HG02763 (cell line): ENCODE data around the gene STX10.
A peak's percentile ranks its signal among the peaks of the same experiment; 100 is the strongest.
"Not testable (repeated sequence)": the region's sequence is repeated elsewhere in the genome, so short reads cannot be mapped to it uniquely, and the experiment has no call there.

Experiments used
- ATAC-seq: cut with Tn5 transposase; IDR thresholded peaks from one replicate; pipeline ENCODE4 v1.9.1; 2021; ENCODE audit warnings: mild to moderate bottlenecking, moderate library complexity; ENCODE audit not compliant: unreplicated experiment

The STX10 gene

DNA sequence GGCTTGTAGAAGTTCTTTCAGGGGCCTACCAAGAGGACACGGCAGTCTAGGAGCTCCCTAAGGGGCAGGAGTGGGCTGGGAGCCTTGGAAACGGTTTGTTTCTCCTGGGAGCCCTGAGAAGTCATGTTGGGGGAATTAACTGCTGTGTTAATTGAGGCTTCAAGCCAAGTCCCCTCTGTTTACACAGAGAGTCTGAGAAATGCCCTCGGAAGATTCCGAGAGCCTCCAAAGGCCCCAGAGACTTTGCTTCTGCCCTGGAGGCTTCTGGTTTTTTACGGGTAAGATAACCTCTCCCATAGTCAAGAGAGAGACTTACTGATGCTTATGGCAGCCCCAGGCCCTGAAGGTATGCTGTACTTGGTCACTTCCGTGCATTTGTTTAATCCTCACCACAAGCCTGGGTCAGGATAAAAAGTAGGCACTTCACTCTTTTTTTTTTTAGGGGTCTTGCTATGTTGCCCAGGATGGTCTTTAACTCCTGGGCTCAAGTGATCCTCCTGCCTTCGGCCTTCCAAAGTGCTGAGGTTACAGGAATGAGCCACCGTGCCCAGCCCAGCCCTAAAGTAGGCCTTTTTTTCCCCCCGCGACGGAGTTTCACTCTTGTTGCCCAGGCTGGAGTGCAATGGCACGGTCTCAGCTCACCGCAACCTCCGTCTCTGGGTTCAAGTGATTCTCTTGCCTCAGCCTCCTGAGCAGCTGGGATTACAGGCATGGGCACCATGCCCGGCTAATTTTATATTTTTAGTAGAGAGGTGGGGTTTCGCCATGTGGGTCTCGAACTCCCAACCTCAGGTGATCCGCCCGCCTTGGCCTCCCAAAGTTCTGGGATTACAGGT, 15.2 kb upstream of the STX10 start:
- ATAC-seq: no peak

DNA sequence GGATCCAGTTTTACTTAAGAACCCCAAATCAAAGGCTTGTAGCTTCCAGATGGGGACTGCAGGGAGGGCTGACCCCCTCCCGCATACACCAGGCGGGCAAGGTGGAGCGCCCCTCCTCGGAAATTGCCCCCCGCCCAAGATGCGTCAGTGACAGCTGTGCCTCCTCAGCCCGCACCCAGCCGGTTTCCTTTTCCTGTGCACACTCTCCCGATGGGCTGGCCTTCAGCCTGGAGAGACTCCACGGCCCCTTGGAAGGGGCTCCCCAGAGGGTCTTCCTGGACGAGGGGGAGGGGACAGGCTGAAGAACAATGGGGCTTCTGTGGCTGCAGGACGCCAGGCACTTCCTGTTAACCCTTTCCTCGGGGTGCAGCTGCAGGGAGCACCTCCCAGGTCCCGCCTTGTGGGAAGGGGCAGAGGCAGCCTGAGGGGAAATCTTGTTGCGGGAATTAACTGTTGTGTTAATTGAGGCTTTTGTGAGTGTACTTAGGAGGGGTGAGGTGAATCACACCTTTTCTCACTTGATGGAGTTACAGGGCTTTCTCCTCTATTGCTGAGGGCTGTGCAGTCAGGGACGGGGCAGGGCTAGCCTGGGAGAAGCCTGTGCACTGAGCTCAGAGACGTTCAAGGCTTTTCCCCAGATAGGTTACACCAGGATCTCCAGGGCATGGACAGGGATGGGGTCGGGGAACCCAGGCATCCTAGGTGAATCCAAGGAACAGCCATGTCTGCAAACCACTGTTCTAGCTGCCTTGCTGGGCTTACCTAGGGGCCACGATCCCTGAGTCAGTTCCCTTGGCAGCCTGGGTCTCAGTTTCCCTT, 14.4 kb upstream of the STX10 start:
- ATAC-seq: no peak

DNA sequence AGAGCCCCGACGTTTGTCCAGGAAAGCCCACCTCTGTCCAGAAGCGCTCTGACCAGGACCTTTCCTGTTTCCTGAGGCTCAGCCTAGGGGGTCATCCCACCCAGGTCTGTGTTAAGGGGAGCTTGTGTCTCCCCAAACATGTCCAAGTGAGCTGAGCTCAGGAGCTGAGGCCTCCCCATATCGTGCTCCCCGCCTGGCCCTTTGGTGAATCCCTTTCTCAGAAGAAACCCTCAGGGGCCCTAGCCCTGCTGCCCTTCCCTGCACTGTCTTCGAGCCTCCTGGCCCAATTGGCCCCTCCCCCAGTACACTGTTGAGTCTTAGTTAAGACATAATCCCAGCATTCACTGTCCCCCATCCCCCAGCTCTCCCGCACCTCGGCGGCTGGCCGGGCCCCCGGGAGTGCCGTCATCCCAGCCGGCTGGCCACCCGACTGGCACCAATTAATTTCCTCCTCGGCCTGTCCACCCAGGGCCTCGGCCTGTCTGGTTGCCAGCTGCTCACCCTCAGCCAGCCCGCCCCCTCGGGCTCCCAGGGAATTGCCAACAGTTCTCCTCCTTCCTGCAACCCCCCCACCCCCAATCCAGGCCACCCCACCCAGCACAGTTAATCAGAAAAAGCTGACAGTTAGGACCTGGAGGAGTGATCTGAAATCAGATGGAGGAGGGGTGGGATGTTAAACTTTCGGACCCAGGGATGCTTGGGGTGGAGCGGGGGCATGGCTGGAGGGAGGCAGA, 13.6 kb upstream of the STX10 start:
- no peak for ATAC-seq

DNA sequence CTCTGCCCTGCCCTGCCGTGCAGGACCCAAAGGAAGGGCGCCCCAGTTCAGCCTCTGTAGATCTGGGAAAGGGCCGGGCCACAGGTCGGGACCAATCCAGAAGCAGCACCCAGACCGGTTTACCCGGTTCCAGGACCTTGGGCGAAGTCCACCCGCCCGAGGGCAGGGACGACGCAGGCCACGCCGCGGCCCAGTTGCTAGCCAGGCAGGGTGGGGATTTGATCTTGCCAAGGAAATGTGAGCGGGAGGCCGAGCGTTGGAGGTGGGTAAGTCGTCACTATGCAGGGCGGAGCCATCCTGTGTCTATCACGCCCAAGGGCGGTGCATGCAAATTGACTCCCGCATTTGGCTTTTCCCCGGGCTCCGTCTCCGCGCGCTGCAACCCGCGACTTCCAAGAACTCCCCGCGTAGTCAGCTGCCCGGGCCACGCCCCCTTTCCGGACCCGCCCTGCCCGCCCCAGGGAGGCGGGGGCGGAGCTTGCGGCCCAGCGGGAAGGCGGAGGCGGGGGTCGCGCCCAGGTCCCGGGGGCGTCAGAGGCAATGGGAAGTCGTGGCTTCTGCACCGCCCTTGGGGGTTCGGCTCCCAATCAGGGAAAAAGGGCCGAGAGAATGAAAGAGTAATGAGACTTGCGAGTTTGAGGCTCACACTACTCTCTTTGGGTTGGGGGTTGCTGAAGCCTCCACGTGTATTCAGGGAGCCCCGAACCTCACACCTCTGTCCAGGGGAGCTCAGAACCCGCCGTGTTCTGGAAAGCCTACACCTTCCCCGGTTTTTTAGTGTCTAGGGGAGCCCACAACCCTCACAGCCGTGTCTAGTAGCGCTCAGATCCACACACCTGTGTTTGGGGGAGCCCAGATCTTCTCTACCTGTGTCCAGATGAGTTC, 12.8 kb upstream of the STX10 start:
- no peak for ATAC-seq

DNA sequence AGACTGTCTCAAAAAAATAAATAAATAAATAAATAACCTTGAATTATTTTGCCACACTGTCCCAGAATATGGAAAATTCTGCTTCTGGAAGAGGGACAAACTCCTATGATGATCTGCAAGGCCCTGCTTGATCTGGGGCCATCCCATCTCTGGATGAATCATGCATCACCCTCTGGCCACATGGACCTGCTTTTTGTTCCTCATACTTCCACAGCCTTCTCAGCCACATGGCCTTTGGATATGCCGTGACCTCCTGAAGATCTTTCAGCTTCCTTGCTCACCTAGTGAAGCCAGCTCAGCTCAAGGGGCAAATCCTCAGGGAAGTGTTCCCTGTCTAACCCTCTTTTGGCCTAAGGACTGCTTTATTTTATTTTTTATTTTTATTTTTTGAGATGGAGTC, 10.4 kb upstream of the STX10 start:
- no peak for ATAC-seq

DNA sequence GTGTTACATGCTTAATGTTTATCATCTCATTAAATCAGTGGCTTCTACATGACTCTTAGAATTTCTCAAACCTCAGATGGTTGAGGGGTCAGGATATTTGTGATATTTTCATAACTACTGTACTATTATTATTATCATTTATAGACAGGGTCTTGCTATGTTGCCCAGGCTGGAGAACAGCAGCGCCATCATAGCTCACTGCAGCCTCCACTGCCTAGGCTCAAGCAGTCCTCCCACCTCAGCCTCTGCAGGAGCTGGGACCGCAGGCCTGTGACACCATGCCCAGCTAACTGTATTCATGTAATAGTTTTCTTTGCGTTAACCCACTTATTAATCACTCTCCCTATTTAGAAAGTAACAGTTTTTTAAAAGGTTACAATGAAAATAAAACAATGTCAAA, 9.5 kb upstream of the STX10 start:
- no peak for ATAC-seq

DNA sequence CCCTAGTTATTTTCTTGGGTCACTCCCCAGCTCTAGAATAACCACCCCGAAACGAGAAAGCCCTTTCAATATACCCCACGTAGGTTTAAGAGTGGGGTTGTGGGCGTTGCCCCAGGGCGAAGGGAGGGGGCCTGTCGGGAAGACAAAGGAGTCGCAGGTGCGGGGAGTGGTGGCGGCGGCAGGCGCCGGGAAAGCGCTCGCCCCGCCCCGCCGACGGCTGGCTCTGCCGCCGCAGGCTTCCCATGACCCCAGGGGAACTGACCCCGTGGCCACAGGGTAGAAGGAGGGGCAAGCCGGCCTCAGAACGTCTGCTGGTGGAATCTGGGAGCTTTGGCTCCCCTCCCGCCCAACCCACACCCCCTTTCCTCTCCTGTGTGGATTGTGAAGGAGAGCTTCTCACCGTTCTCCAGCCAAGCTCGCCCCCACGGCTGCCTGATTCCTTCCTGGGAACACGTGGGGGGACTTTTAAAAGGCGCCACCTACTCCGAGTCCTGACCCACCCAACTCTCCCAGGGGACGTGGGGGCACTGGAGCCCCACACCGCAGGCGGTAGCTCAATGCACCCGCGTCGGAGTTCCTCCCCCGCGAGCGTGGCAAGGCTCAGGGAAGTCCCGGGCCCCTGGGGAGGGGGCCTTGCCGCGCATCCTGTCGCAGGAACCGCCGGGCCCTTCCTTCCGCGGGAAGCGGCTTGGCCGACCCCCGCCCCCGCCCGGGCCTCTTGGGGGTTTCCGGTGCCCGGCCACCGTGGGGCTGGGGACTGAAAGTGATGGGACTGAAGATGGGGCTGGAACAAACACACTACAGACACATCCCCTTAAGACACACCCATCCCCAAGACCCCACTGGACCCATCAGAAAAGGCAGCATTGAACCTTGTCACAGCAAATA, 5.5 kb upstream of the STX10 start:
- ATAC-seq: peak; percentile 20

DNA sequence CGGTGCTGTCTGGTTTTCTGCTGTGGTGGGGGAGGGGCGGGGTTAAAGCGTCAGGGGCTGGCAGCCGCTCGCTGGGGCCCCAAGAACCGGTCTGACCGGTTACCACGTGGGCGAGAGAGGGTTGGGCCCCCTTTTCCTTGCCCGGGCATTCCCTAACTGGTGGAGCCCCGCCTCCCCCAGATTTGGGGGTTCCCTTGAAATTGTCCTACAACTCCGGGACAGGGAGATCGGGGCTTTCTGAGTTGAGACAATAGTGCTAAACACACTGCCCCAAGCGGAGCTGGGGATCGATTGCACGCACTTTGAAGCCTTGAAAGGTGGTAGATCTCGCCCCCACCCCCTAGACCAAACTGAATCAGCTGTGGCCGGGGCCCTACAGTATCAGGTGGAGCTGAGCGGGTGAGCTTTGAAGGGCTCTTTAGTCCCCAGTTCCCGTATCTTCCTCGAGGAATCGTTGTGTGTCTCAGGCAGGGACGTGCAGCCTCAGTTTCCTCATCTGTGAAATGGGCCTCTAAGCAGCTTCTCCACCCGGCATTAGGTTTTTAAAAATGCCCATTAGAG, 4.8 kb upstream of the STX10 start:
- ATAC-seq: no peak

DNA sequence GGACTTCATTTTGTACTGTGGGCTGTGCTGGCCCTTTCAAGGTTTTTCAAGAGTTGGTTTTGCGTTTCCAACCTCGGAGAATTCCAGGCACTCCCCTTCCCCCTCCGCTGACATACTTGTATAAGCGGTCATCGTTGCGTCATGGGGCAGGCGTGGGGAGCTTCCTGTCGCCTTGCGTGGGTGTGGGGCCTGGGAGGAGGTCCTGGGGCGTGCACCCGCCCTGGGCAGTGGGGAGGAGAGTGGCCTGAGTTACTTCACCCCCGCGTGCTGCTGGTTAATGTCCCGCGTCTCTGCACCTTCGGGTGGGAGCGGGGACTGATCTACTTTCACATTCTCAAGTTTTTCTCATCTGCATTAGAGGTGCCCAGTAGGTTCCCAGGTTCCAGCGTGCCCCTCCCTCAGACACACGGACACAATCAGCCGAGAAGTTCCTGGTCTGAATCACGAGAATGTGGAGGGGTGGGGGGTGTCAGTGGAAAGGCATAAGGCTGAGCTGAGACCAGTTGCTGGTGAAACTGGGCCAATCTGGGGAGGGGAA, 4.1 kb upstream of the STX10 start:
- ATAC-seq: no peak

DNA sequence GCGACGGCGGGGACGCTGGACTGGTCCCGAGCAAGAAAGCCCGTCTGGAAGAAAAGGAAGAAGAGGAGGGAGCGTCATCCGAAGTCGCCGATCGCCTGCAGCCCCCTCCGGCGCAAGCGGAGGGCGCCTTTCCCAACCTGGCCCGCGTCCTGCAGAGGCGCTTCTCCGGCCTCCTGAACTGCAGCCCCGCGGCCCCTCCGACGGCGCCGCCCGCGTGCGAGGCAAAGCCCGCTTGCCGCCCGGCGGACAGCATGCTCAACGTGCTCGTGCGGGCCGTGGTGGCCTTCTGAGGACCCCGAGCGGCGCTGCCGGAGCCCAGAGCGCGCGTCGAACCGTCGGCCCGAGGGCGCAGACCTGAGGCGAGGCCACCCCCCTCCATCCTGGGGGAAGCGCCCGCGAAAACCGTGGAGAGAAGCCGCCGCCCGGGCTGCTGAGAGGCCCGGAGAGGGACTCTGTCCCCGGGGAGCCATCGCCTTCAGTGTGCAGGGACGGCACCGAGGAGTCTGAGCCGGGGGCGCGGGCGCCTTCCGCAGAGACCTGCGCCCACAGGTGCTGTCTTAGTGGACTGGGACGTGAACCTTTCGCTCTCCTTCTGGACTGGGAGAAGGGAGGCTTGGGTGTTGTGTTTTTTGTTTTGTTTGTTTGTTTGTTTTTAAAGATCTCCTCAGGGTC, 3.5 kb upstream of the STX10 start:
- no peak for ATAC-seq

DNA sequence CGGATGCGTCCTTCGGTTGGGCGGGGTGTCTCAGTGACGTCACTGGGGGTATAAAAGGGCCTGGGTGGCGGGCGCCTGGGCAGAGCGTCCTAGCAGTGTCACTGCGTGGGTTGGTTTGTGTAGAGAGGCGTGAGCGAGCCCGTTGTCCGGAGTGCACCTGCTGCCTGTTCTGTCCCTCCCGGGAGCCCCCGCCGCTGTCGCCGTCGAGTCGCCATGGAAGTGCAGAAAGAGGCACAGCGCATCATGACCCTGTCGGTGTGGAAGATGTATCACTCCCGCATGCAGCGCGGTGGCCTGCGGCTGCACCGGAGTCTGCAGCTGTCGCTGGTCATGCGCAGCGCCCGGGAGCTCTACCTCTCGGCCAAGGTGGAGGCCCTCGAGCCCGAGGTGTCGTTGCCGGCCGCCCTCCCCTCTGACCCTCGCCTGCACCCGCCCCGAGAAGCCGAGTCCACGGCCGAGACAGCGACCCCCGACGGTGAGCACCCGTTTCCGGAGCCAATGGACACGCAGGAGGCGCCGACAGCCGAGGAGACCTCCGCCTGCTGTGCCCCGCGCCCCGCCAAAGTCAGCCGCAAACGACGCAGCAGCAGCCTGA, 2.9 kb upstream of the STX10 start:
- peak; percentile 25 for ATAC-seq

DNA sequence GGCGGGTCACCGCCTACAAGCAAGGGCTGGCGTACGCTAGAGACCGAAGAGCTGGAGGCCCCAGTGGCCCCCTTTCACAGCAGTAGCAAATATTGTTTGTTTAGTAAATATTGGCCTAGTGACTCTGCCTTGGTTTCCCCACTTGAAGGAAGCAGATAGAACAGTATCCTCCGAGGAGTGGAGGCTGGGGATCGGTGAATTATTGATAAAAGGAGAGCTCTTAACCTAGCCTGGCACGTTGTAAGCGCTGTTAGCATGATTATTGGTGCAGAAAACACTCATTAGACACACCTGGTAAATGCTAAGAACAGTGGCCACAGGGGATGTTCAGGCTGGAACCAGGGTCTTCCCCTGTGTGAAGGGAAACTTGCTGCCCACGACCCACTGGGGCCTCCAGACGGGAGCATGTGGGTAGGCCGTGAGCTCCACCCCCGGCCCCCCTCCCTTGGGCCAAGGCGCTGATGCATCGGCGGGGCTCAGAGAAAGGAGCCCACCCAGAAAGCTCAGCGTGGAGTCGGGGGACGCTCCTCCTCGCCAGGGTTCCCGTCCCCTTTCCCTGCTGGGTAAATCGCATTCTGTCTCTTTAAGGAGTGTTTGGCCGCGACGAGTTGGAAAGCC, 2.3 kb upstream of the STX10 start:
- peak; percentile 3 for ATAC-seq

DNA sequence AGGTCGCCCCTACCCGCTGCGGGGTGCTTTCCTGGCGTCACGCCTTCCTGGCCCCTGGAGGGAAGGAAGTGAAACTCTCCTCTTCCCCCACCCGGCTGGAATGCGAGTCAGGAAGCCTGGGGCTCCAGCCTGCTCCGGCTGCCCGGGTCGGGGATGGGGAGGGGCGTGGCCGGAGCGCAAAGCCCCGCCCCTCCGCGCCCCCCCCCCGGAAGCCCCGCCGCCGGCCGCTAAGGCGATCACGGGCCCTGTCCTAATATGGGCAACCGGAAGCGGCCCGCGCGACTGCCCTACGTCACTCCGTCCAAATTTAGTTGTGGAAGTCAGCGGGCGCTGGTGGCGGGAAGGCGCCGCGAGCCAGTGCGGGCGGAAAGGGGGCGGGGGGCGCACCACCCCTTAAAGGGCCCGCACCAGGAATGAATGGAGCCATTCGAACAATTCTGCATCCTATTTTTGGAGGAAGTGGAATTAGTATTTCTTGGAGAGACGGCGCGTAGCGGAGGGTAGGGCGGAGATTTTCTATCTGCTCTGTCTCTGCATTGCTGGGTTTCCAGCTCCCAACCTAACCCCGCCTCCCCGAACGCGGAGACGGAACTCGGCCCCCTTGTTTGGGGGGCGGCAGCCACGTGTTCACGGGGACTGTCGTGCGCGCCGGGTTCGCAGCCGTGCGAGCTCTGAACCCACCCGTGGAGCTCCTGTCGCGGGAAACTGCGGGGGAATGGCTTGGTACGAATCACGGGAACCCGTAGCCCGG, 1.6 kb upstream of the STX10 start:
- peak; percentile 37 for ATAC-seq

DNA sequence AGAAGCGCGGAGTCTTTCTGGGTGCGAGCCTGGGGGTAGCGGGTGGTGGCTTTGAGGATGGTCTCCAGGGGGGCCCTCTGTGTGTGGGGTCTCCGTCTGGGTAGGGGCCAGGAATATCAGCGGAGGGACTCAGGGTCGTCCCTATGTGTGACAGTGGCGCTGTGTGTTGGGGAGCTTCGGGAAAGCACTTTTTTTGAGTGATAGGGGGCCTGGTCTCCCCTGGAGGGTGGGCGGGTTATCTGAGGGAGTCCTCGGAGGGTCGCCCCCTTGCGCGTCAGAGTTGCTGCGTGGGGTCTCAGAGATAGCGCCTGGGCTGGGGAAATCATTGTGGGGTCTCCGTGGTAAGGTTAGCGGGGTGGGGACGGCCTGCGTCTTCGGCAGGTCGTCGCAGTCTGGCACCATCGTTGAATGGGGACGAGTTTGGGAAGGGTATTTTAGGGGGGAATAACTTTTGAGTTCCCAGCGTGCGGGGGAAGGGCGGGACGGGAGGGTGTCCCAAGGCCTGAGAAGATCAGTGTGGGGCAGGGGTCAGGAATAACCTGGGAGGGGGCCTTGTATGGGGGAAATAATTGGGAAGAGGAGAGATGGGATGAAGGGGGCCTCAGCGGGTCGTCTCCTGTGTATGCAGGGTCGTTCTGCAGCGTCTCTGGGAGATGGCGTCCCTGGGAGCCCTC, 893 bp upstream of the STX10 start:
- no peak for ATAC-seq

DNA sequence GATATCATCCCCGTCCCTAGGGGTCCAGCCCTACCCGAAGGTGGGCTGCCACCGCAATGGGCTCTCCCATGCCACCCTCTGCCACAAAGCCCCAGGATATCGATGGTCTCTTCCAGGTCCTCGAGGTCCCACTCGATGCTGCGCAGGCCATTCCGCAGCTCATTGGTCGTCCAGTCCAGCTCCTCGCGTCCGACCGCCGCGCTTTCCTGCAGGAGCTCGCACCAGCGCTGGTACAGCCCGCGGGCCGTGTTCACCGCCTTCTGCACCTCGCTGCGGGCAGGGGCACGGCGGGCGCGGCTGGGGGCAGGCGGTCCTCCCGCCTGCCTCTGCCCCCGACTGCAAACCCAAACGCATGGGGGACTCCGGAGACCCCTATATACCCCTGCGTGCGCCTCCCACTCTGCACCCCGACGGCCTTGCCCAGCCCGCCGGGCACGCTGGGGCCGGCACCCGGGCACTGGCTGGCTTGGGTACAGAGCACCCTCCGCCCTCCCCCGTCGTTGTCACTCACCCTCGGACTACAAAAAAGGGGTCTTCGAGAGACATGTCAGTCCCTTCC, 468 bp downstream of the STX10 start:
- ATAC-seq: no peak

DNA sequence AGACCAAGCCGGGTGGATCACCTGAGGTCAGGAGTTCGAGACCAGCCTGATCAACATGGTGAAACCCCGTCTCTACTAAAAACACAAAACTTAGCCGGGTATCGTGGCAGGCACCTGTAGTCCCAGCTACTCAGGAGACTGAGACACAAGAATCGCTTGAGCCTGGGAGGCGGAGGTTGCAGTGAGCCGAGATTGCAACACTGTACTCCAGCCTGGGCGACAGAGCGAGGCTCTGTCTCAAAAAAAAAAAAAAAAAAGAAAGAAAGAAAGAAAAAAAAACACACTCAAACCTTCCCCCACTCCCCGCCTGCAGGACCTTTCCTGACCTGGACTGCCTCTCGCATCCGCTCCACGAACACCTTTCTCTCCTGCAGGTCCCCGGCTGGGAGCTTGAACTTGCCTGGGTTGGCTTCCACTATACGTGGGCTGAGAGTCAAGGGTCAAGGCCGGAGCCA, 975 bp downstream of the STX10 start:
- ATAC-seq: not testable (repeated sequence)
